Uterus (tissue), 2 donors: ENCODE results near the gene KIRREL3.

Experiments used
- POLR2A ChIP-seq, 2 donors: fragments of 450-650 bp; IDR thresholded peaks; one replicate each; pipeline ENCODE4 v1.6.1; 2016; ENCODE audit warnings: antibody characterized with exemption in 2 of 2, mild to moderate bottlenecking in 1 of 2, moderate library complexity in 1 of 2
- TF ChIP-seq, protein P1 (sequence below), 4 experiments: fragments of 200-600 bp in 2 of 4; fragments of 450-650 bp in 2 of 4; sonication (generic) in 2 of 4; IDR thresholded peaks; one replicate each; pipeline ENCODE4 v1.5.1; 2016 to 2019; ENCODE audit warnings: antibody characterized with exemption in 4 of 4, mild to moderate bottlenecking in 2 of 4, moderate library complexity in 1 of 4

GRCh38 chr11:126400019-126400418, 600.6 kb downstream of the KIRREL3 start:
- TF ChIP-seq, protein P1, sequence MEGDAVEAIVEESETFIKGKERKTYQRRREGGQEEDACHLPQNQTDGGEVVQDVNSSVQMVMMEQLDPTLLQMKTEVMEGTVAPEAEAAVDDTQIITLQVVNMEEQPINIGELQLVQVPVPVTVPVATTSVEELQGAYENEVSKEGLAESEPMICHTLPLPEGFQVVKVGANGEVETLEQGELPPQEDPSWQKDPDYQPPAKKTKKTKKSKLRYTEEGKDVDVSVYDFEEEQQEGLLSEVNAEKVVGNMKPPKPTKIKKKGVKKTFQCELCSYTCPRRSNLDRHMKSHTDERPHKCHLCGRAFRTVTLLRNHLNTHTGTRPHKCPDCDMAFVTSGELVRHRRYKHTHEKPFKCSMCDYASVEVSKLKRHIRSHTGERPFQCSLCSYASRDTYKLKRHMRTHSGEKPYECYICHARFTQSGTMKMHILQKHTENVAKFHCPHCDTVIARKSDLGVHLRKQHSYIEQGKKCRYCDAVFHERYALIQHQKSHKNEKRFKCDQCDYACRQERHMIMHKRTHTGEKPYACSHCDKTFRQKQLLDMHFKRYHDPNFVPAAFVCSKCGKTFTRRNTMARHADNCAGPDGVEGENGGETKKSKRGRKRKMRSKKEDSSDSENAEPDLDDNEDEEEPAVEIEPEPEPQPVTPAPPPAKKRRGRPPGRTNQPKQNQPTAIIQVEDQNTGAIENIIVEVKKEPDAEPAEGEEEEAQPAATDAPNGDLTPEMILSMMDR (IDR thresholded peaks at IDR 0.05) = no peak
- no peak for TF ChIP-seq POLR2A (IDR thresholded peaks at IDR 0.05)
